ENCODE data around the gene ANKDD1A. TPM values are rescaled to one million over a fixed set of nuclear protein-coding genes. Genes with fewer than 3 reads are reported as not detected.

Gene ANKDD1A
- total RNA-seq, 4 donors from 2014 or later: 2.1 to 3.6 (median 2.8) TPM

- H3K27ac ChIP-seq: no peak overlapping the region
- H3K9me3 ChIP-seq: peaks cover 3% of the 10 kb centered on the region
- no peak overlapping the region for H3K4me3 ChIP-seq
- no peaks in the 10 kb centered on the region for H3K36me3 ChIP-seq
- TF ChIP-seq EP300 (IDR thresholded peaks at IDR 0.05) (no peak), POLR2A (IDR thresholded peaks at IDR 0.05) (no peak), CTCF (IDR thresholded peaks at IDR 0.05) (no peak), POLR2AphosphoS5 (IDR thresholded peaks at IDR 0.05) (no peak)
- H3K4me1 ChIP-seq: peaks cover 23% of the 10 kb centered on the region
- H3K27me3 ChIP-seq: no peaks in the 10 kb centered on the region
- DNase-seq (ENCODE audit: low spot score in 2 of 2): no peak
- 100% methylated on average over 2 of the region's 2 CpGs for WGBS
Measured at GRCh38 chr15:64901914-64902313, 9.8 kb upstream of the ANKDD1A start.

GRCh38 chr15:64902863-64903262 is 8.8 kb upstream of the ANKDD1A start:
- WGBS: 79% methylated on average over 4 of the region's 4 CpGs
- TF ChIP-seq CTCF (IDR thresholded peaks at IDR 0.05) (no peak), POLR2A (IDR thresholded peaks at IDR 0.05) (no peak), EP300 (IDR thresholded peaks at IDR 0.05) (no peak), POLR2AphosphoS5 (IDR thresholded peaks at IDR 0.05) (no peak)
- DNase-seq (ENCODE audit: low spot score in 2 of 2): no peak

GRCh38 chr15:64903326-64903950 is 8.3 kb upstream of the ANKDD1A start:
- H3K27ac ChIP-seq: no peak overlapping the region
- no peak for TF ChIP-seq CTCF (IDR thresholded peaks at IDR 0.05)
- TF ChIP-seq EP300 (IDR thresholded peaks at IDR 0.05): no peak
- TF ChIP-seq POLR2AphosphoS5 (IDR thresholded peaks at IDR 0.05): no peak
- TF ChIP-seq POLR2A (IDR thresholded peaks at IDR 0.05): no peak
- H3K4me3 ChIP-seq: no peak overlapping the region
- H3K36me3 ChIP-seq: no peaks in the 10 kb centered on the region
- WGBS: 72% methylated on average over 4 of the region's 4 CpGs
- DNase-seq (ENCODE audit: low spot score in 2 of 2): no peak
- H3K4me1 ChIP-seq: peaks cover 7% of the 10 kb centered on the region
- H3K9me3 ChIP-seq: peaks cover 3% of the 10 kb centered on the region
- H3K27me3 ChIP-seq: no peaks in the 10 kb centered on the region

More at GRCh38 chr15:64902863-64903262, 8.8 kb upstream of the ANKDD1A start:
- no peaks in the 10 kb centered on the region for H3K27me3 ChIP-seq
- H3K4me3 ChIP-seq: no peak overlapping the region
- H3K36me3 ChIP-seq: no peaks in the 10 kb centered on the region
- H3K9me3 ChIP-seq: peaks cover 3% of the 10 kb centered on the region
- peaks cover 13% of the 10 kb centered on the region for H3K4me1 ChIP-seq
- no peak overlapping the region for H3K27ac ChIP-seq

GRCh38 chr15:64904189-64904588 is 7.5 kb upstream of the ANKDD1A start:
- Histone ChIP-seq H3K9me3 (peaks cover 3% of the 10 kb centered on the region), H3K36me3 (no peaks in the 10 kb centered on the region), H3K27me3 (no peaks in the 10 kb centered on the region), H3K4me1 (peaks cover 6% of the 10 kb centered on the region), H3K4me3 (no peak overlapping the region), H3K27ac (no peak overlapping the region)
- no peak for DNase-seq (ENCODE audit: low spot score in 2 of 2)
- WGBS: 91% methylated on average over 4 of the region's 4 CpGs
- TF ChIP-seq CTCF (IDR thresholded peaks at IDR 0.05): no peak
- no peak for TF ChIP-seq EP300 (IDR thresholded peaks at IDR 0.05)
- TF ChIP-seq POLR2A (IDR thresholded peaks at IDR 0.05): no peak
- TF ChIP-seq POLR2AphosphoS5 (IDR thresholded peaks at IDR 0.05): no peak

- WGBS: 20% methylated on average over 30 of the region's 30 CpGs
- H3K4me3 ChIP-seq: peak overlapping the region; percentile 31
Measured at GRCh38 chr15:64905119-64905831, 6.4 kb upstream of the ANKDD1A start.

More at GRCh38 chr15:64905119-64905831, 6.4 kb upstream of the ANKDD1A start:
- no peak overlapping the region for H3K27ac ChIP-seq
- no peaks in the 10 kb centered on the region for H3K27me3 ChIP-seq
- DNase-seq (ENCODE audit: low spot score in 2 of 2): peak; percentile 81 to 88
- no peaks in the 10 kb centered on the region for H3K36me3 ChIP-seq
- TF ChIP-seq CTCF (IDR thresholded peaks at IDR 0.05): peak; percentile 69 to 83
- no peak for TF ChIP-seq POLR2A (IDR thresholded peaks at IDR 0.05)
- peaks cover 3% of the 10 kb centered on the region for H3K9me3 ChIP-seq
- peaks cover 6% of the 10 kb centered on the region for H3K4me1 ChIP-seq
